GM18867 (cell line): ENCODE results near the gene NPRL2.
A peak's percentile ranks its signal among the peaks of the same experiment; 100 is the strongest.
"Not testable (repeated sequence)": the region's sequence is repeated elsewhere in the genome, so short reads cannot be mapped to it uniquely, and the experiment has no call there.

Experiments
- ATAC-seq: cut with Tn5 transposase; IDR thresholded peaks from one replicate; pipeline ENCODE4 v1.9.1; 2021; ENCODE audit warnings: mild to moderate bottlenecking, moderate library complexity; ENCODE audit not compliant: unreplicated experiment

The NPRL2 gene

GRCh38 chr3:50314816-50315215 is 35.8 kb downstream of the NPRL2 start:
- no peak for ATAC-seq

- no peak for ATAC-seq
Observed at GRCh38 chr3:50314342-50314741, 36.2 kb downstream of the NPRL2 start.

GRCh38 chr3:50312041-50312440 is 38.5 kb downstream of the NPRL2 start:
- not testable (repeated sequence) for ATAC-seq

- ATAC-seq, result no peak
Observed at GRCh38 chr3:50304601-50305000, 46.0 kb downstream of the NPRL2 start.

GRCh38 chr3:50303013-50303815 is 47.4 kb downstream of the NPRL2 start, which contains the start of gene HYAL1:
Gene HYAL1 (minus strand): TSS chr3:50303574. CDS start chr3:50302956, 618 bp downstream.
- ATAC-seq, result no peak

GRCh38 chr3:50302095-50303012 is 48.2 kb downstream of the NPRL2 start:
- ATAC-seq, result no peak

- ATAC-seq, result no peak
Observed at GRCh38 chr3:50300681-50301254, 49.8 kb downstream of the NPRL2 start.

GRCh38 chr3:50299929-50300680 is 50.5 kb downstream of the NPRL2 start:
- no peak for ATAC-seq

GRCh38 chr3:50299638-50299928 is 51.0 kb downstream of the NPRL2 start:
- ATAC-seq, result no peak

GRCh38 chr3:50298836-50299637 is 51.5 kb downstream of the NPRL2 start, which contains the start of the genes HYAL3 and NAA80:
Gene HYAL3 (minus strand): TSS chr3:50299405. CDS start chr3:50295602, 3,803 bp downstream.
Gene NAA80 (minus strand): TSS chr3:50299405. CDS start chr3:50297463, 1,942 bp downstream.
- peak; percentile 84 for ATAC-seq

- no peak for ATAC-seq
Observed at GRCh38 chr3:50297896-50298725, 52.5 kb downstream of the NPRL2 start.

GRCh38 chr3:50297384-50297775 is 53.2 kb downstream of the NPRL2 start:
- ATAC-seq, result no peak
